Measurements from ENCODE around the gene BLNK.

- TF ChIP-seq POLR2AphosphoS5 (IDR thresholded peaks at IDR 0.05) (no peak), POLR2A (IDR thresholded peaks at IDR 0.05) (no peak)
- TF ChIP-seq, protein P1, sequence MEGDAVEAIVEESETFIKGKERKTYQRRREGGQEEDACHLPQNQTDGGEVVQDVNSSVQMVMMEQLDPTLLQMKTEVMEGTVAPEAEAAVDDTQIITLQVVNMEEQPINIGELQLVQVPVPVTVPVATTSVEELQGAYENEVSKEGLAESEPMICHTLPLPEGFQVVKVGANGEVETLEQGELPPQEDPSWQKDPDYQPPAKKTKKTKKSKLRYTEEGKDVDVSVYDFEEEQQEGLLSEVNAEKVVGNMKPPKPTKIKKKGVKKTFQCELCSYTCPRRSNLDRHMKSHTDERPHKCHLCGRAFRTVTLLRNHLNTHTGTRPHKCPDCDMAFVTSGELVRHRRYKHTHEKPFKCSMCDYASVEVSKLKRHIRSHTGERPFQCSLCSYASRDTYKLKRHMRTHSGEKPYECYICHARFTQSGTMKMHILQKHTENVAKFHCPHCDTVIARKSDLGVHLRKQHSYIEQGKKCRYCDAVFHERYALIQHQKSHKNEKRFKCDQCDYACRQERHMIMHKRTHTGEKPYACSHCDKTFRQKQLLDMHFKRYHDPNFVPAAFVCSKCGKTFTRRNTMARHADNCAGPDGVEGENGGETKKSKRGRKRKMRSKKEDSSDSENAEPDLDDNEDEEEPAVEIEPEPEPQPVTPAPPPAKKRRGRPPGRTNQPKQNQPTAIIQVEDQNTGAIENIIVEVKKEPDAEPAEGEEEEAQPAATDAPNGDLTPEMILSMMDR (IDR thresholded peaks at IDR 0.05) = no peak
Measured at GRCh38 chr10:96244354-96244753, 27.0 kb downstream of the BLNK start.

Measured in stomach (tissue), 4 donors.